Activated naive CD8-positive, alpha-beta T cell treated with anti-CD3 and anti-CD28 coated beads for 36 hours (primary cell): ENCODE data around the gene LILRB4. TPM values are rescaled to one million over a fixed set of nuclear protein-coding genes. Genes with fewer than 3 reads are reported as not detected.
"Not testable (repeated sequence)": the region's sequence is repeated elsewhere in the genome, so short reads cannot be mapped to it uniquely, and the experiment has no call there.

ENCODE experiments used
- DNase-seq: peaks from one replicate; pipeline ENCODE4 v3.0.0; 2021
- H3K27ac Mint-ChIP-seq: one replicate; pipeline ENCODE4 v1.8.0; 2022; ENCODE audit warnings: mild to moderate bottlenecking, moderate library complexity, mixed read lengths
- H3K27me3 Mint-ChIP-seq: one replicate; pipeline ENCODE4 v1.8.0; 2022; ENCODE audit warnings: mild to moderate bottlenecking, mixed read lengths
- H3K36me3 Mint-ChIP-seq: one replicate; pipeline ENCODE4 v1.8.0; 2021; ENCODE audit warnings: mild to moderate bottlenecking, mixed read lengths
- H3K4me1 Mint-ChIP-seq: one replicate; pipeline ENCODE4 v1.8.0; 2021; ENCODE audit warnings: mixed read lengths
- H3K4me3 Mint-ChIP-seq: one replicate; pipeline ENCODE4 v1.8.0; 2022; ENCODE audit warnings: mild to moderate bottlenecking, moderate library complexity, mixed read lengths
- H3K9me3 Mint-ChIP-seq: one replicate; pipeline ENCODE4 v1.8.0; 2022; ENCODE audit warnings: mixed read lengths
- total RNA-seq, 2 experiments: library from RNA; stranded (reverse); gene quantifications; one replicate each; pipeline ENCODE4 v1.2.3, GENCODE V29; 2021

LILRB4 gene
- not detected for total RNA-seq

- Mint-ChIP-seq H3K27ac (no peak within 1 kb of the TSS), H3K27me3 (peaks cover 28% of the 10 kb centered on the region), H3K9me3 (peaks cover under 1% of the 10 kb centered on the region), H3K4me3 (no peak within 1 kb of the TSS), H3K4me1 (peaks cover 2% of the 10 kb centered on the region), H3K36me3 (peaks cover 3% of the 10 kb centered on the region)
- DNase-seq, result no peak
Observed at GRCh38 chr19:54662730-54663129, at the start of gene LILRB4. TSS of gene LILRB4 (plus strand) at chr19:54662985. CDS start at chr19:54663034, 49 bp downstream.

- Mint-ChIP-seq H3K27me3 (peaks cover 5% of the 10 kb centered on the region), H3K36me3 (no peaks in the 10 kb centered on the region), H3K4me3 (no peak overlapping the region), H3K9me3 (peaks cover 9% of the 10 kb centered on the region), H3K27ac (no peak overlapping the region), H3K4me1 (no peaks in the 10 kb centered on the region)
- no peak for DNase-seq
Observed at GRCh38 chr19:54614726-54615125, 48.1 kb upstream of the LILRB4 start.

- Mint-ChIP-seq H3K27me3 (peaks cover 5% of the 10 kb centered on the region), H3K4me1 (no peaks in the 10 kb centered on the region), H3K4me3 (no peak overlapping the region), H3K9me3 (peaks cover 9% of the 10 kb centered on the region), H3K36me3 (no peaks in the 10 kb centered on the region), H3K27ac (no peak overlapping the region)
- no peak for DNase-seq
Observed at GRCh38 chr19:54616057-54616456, 46.7 kb upstream of the LILRB4 start.

- Mint-ChIP-seq H3K4me1 (no peaks in the 10 kb centered on the region), H3K4me3 (no peak overlapping the region), H3K36me3 (no peaks in the 10 kb centered on the region), H3K27ac (no peak overlapping the region), H3K27me3 (peaks cover 9% of the 10 kb centered on the region), H3K9me3 (peaks cover 9% of the 10 kb centered on the region)
- no peak for DNase-seq
Observed at GRCh38 chr19:54616821-54617560, 45.8 kb upstream of the LILRB4 start.

- Mint-ChIP-seq H3K9me3 (peaks cover 4% of the 10 kb centered on the region), H3K36me3 (no peaks in the 10 kb centered on the region), H3K27ac (no peak overlapping the region), H3K4me1 (no peaks in the 10 kb centered on the region), H3K27me3 (peaks cover 4% of the 10 kb centered on the region), H3K4me3 (no peak overlapping the region)
- DNase-seq, result no peak
Observed at GRCh38 chr19:54620464-54620863, 42.3 kb upstream of the LILRB4 start.

- Mint-ChIP-seq H3K27ac (no peak overlapping the region), H3K36me3 (no peaks in the 10 kb centered on the region), H3K4me3 (no peak overlapping the region), H3K4me1 (no peaks in the 10 kb centered on the region), H3K9me3 (no peaks in the 10 kb centered on the region), H3K27me3 (peaks cover 22% of the 10 kb centered on the region)
- no peak for DNase-seq
Observed at GRCh38 chr19:54622431-54622830, 40.4 kb upstream of the LILRB4 start.

- not testable (repeated sequence) for H3K4me1 Mint-ChIP-seq, H3K9me3 Mint-ChIP-seq, H3K36me3 Mint-ChIP-seq, DNase-seq, H3K27ac Mint-ChIP-seq, H3K4me3 Mint-ChIP-seq
- peaks cover 28% of the 10 kb centered on the region for H3K27me3 Mint-ChIP-seq
Observed at GRCh38 chr19:54624234-54624633, 38.6 kb upstream of the LILRB4 start.

- H3K9me3 Mint-ChIP-seq, H3K4me3 Mint-ChIP-seq, H3K27ac Mint-ChIP-seq, H3K36me3 Mint-ChIP-seq, H3K4me1 Mint-ChIP-seq, DNase-seq: not testable (repeated sequence)
- peaks cover 33% of the 10 kb centered on the region for H3K27me3 Mint-ChIP-seq
Observed at GRCh38 chr19:54624934-54625730, 37.7 kb upstream of the LILRB4 start.

- Mint-ChIP-seq H3K27ac (no peak overlapping the region), H3K4me1 (no peaks in the 10 kb centered on the region), H3K9me3 (no peaks in the 10 kb centered on the region), H3K27me3 (peaks cover 36% of the 10 kb centered on the region), H3K36me3 (no peaks in the 10 kb centered on the region), H3K4me3 (no peak overlapping the region)
- DNase-seq, result no peak
Observed at GRCh38 chr19:54626757-54627156, 36.0 kb upstream of the LILRB4 start.

- H3K9me3 Mint-ChIP-seq, H3K4me3 Mint-ChIP-seq, H3K4me1 Mint-ChIP-seq, H3K36me3 Mint-ChIP-seq, DNase-seq, H3K27ac Mint-ChIP-seq: not testable (repeated sequence)
- peaks cover 40% of the 10 kb centered on the region for H3K27me3 Mint-ChIP-seq
Observed at GRCh38 chr19:54627912-54628311, 34.9 kb upstream of the LILRB4 start.

- not testable (repeated sequence) for H3K9me3 Mint-ChIP-seq, H3K36me3 Mint-ChIP-seq, DNase-seq, H3K4me3 Mint-ChIP-seq, H3K27ac Mint-ChIP-seq, H3K4me1 Mint-ChIP-seq
- H3K27me3 Mint-ChIP-seq, result peaks cover 44% of the 10 kb centered on the region
Observed at GRCh38 chr19:54630262-54630661, 32.5 kb upstream of the LILRB4 start, which contains the start of gene LILRB1. TSS of gene LILRB1 (plus strand) at chr19:54630484. CDS start at chr19:54631074, 590 bp downstream.

GRCh38 chr19:54630782-54631181, 32.0 kb upstream of the LILRB4 start:
- peaks cover 41% of the 10 kb centered on the region for H3K27me3 Mint-ChIP-seq
- peaks cover 2% of the 10 kb centered on the region for H3K4me1 Mint-ChIP-seq
- no peaks in the 10 kb centered on the region for H3K36me3 Mint-ChIP-seq
- DNase-seq, result no peak
- H3K4me3 Mint-ChIP-seq, result no peak overlapping the region
- H3K27ac Mint-ChIP-seq, result no peak overlapping the region
- H3K9me3 Mint-ChIP-seq, result no peaks in the 10 kb centered on the region

GRCh38 chr19:54631489-54632337, 31.1 kb upstream of the LILRB4 start:
- H3K27me3 Mint-ChIP-seq, result peaks cover 32% of the 10 kb centered on the region
- H3K4me3 Mint-ChIP-seq, H3K27ac Mint-ChIP-seq, H3K9me3 Mint-ChIP-seq, H3K4me1 Mint-ChIP-seq, H3K36me3 Mint-ChIP-seq, DNase-seq: not testable (repeated sequence)

GRCh38 chr19:54632517-54632916, 30.3 kb upstream of the LILRB4 start:
- H3K4me3 Mint-ChIP-seq, H3K27ac Mint-ChIP-seq, H3K36me3 Mint-ChIP-seq, H3K4me1 Mint-ChIP-seq, H3K9me3 Mint-ChIP-seq, DNase-seq: not testable (repeated sequence)
- peaks cover 26% of the 10 kb centered on the region for H3K27me3 Mint-ChIP-seq

- H3K27ac Mint-ChIP-seq, result no peak overlapping the region
- peaks cover 23% of the 10 kb centered on the region for H3K27me3 Mint-ChIP-seq
- no peak overlapping the region for H3K4me3 Mint-ChIP-seq
- H3K36me3 Mint-ChIP-seq, result no peaks in the 10 kb centered on the region
- DNase-seq, result no peak
- H3K9me3 Mint-ChIP-seq, result no peaks in the 10 kb centered on the region
- H3K4me1 Mint-ChIP-seq, result peaks cover 2% of the 10 kb centered on the region
Observed at GRCh38 chr19:54633401-54633800, 29.4 kb upstream of the LILRB4 start.
